Choroid plexus epithelial cell (primary cell): ENCODE data around the gene CHID1.
A peak's percentile ranks its signal among the peaks of the same experiment; 100 is the strongest.

Source experiments
- DNase-seq: peaks from one replicate; pipeline ENCODE4 v3.0.0-alpha.2; 2010; ENCODE audit warnings: low read depth
- H3K4me3 ChIP-seq: 2 replicates; pipeline ENCODE4 v1.5.1; 2011; ENCODE audit warnings: low read depth, mild to moderate bottlenecking, control low read depth, low read length, moderate library complexity
- TF ChIP-seq, protein P1 (sequence below): conservative IDR thresholded peaks from 2 replicates; pipeline ENCODE4 v1.5.1; 2011; ENCODE audit warnings: low read depth, mild to moderate bottlenecking, control low read depth, inconsistent platforms, low read length, moderate library complexity

The CHID1 gene

DNA sequence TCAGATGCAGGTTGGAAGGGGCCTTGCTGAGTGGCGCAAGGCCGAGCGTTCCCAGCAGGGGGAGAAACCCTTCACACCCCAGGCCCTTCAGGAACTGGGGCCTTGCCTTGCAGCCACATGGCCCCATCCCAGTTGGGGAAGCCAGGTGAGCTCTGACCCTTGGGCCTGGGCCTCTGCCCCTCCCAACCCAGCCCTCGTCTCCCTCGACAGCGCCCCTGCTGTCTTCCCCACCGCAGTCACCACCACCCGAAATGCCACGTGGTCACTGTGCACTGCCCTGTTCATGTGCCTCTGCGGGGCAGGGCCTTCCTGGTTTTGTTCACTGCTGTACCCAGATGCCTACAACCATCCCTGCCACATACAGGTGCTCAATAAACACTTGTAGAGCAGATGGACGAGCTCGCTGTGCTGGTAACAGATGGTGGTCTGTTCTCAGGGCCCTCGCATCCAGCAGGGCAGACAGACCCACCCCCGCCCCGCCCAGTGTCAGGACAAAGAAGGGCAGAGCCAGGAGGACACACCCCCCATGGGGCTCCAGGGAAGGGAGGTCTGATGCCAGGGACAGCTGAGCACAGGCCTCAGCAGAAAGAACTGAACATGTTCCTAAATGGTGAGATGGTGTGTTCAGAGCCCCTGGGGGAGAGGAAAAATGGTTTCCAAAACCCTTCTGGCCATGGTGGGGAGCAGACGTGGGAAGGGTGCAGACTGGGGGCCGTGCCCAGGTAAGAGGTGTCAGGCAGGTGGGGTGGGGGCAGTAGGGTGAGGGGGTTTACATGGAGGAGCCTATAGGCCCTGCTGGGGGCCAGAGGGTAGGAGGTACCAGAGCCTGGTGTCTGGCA lies 72.0 kb downstream of the CHID1 start:
- TF ChIP-seq, protein P1, sequence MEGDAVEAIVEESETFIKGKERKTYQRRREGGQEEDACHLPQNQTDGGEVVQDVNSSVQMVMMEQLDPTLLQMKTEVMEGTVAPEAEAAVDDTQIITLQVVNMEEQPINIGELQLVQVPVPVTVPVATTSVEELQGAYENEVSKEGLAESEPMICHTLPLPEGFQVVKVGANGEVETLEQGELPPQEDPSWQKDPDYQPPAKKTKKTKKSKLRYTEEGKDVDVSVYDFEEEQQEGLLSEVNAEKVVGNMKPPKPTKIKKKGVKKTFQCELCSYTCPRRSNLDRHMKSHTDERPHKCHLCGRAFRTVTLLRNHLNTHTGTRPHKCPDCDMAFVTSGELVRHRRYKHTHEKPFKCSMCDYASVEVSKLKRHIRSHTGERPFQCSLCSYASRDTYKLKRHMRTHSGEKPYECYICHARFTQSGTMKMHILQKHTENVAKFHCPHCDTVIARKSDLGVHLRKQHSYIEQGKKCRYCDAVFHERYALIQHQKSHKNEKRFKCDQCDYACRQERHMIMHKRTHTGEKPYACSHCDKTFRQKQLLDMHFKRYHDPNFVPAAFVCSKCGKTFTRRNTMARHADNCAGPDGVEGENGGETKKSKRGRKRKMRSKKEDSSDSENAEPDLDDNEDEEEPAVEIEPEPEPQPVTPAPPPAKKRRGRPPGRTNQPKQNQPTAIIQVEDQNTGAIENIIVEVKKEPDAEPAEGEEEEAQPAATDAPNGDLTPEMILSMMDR = peak; percentile 32
- peak; percentile 37 for DNase-seq
- no peak overlapping the region for H3K4me3 ChIP-seq

DNA sequence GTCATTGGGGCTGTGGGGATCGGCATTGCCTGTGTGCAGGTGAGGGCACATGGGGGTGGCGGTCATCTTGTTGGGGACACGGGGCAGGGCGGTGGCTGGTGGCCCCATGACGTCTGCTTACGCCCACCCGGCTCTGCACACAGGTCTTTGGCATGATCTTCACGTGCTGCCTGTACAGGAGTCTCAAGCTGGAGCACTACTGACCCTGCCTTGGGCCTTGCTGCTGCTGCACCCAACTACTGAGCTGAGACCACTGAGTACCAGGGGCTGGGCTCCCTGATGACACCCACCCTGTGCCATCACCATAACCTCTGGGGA lies 72.7 kb downstream of the CHID1 start:
- DNase-seq = no peak
- TF ChIP-seq, protein P1 = no peak
- no peak overlapping the region for H3K4me3 ChIP-seq

DNA sequence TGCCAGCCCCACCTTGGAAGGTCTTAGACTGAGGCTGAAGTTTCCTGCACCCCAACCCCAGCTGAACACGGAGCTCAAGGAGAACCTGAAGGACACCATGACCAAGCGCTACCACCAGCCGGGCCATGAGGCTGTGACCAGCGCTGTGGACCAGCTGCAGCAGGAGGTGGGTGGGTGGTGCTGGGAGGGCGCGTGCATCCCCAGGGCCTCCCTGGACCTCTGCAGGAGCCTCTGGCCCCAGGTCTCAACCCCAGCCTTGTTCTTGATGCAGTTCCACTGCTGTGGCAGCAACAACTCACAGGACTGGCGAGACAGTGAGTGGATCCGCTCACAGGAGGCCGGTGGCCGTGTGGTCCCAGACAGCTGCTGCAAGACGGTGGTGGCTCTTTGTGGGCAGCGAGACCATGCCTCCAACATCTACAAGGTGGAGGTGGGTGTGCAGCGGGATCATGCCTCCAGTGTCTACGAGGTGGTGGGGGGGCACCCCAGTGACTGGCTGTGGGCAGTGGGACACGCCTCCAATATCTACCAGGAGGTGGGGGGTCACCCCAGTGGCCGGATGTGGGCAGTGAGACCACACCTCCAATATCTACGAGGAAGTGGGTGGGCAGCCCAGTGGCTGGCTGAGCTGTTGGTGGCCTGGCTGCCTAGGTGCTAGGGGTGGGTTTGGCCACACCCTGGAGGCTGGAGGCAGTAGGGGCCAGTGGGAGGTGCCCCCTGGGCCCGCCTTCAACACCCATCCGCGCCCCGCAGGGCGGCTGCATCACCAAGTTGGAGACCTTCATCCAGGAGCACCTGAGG lies 73.2 kb downstream of the CHID1 start:
- no peak overlapping the region for H3K4me3 ChIP-seq
- DNase-seq = no peak

DNA sequence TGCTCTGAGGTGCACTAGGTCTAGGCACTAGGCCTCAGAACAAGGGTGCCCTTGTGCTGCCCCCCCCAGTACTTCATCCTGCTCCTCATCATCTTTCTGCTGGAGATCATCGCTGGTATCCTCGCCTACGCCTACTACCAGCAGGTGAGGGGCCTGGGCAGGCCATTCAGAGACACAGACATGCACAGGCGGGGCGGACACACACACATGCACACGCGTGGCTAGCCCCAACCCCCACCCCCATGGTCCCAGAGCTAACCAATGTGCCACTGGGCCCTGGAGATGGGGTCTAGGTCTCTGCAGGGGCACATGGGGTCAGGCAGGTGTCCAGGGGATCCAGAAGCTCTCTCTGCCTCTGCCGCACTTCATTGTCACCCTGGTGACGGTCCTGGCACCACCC lies 73.9 kb downstream of the CHID1 start:
- DNase-seq = no peak
- TF ChIP-seq, protein P1 = no peak
- H3K4me3 ChIP-seq = no peak overlapping the region

More for the DNA sequence above, 73.2 kb downstream of the CHID1 start:
- TF ChIP-seq, protein P1 = no peak

DNA sequence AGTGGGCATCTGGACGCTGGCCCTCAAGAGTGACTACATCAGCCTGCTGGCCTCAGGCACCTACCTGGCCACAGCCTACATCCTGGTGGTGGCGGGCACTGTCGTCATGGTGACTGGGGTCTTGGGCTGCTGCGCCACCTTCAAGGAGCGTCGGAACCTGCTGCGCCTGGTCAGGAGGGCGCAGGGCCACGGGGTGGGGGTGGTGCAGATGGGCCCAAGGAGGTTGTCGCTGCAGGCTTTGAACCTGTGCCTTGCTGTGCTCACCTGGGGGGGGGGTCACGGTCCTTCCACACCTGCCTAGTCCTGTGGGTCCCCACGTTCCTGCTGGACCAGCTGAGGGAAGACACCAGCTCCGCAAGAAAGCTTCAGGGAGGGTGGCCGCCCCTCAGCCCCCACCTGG lies 74.3 kb downstream of the CHID1 start:
- TF ChIP-seq, protein P1 = no peak
- no peak overlapping the region for H3K4me3 ChIP-seq

DNA sequence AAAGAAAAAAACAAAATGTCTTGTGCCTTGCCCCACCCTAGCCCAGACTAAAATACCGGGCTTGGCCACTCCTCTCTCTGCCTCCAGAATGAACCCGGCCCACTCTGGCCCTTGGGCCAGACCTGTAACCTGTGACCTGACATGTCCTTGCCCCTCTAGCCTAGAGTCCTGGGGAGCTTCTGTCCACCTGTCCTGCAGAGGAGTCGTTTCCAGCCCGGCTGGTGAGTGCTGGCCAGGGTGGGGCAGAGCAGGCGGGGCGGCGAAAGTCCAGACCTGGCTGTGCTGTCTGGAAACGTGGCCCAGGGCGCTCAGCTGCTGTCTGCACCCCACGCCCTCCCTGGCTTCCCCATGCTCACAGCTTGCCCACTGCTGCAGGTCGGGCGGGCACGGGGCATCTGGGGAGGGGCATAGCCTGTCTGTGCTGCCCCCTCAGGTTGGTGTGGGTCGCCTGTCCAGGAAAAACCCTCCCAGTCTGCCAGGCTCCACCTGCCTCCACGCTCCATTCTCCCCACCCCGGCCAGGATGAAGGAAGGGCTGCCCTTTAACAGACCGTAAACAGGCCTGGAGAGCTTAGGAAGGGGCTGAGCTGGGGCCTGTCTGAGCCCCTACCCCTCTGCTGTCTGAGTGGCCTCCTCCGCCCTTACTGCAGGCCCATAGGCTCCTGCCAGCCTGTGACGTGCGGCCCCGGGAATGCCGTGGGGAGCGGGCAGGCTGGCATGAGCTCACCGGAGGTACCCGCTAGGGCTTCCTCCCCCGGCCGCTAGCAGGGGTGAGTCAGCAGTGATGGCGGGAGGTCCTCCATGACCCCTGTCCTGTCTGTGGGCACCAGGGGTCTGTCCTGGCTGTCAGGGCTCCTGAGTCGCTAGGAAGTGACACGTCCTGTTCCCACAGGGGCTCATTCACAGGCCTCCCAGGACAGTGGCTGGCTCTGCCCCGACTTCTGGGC lies 76.0 kb downstream of the CHID1 start:
- peak; percentile 38 for DNase-seq
- TF ChIP-seq, protein P1 = no peak
- peak overlapping the region; percentile 30 for H3K4me3 ChIP-seq

More for the DNA sequence above, 74.3 kb downstream of the CHID1 start:
- no peak for DNase-seq
